SK-N-MC (cell line): Measurements from ENCODE around the gene RPL31.
"Not testable (repeated sequence)": the region's sequence is repeated elsewhere in the genome, so short reads cannot be mapped to it uniquely, and the experiment has no call there.

Experiments used
- DNase-seq: peaks from one replicate; pipeline ENCODE4 v3.0.0-alpha.2; 2011; ENCODE audit warnings: low read depth, low spot score
- H3K27ac ChIP-seq: fragments of 200-600 bp; sonication (generic); 2 replicates; pipeline ENCODE4 v1.5.1; 2016; ENCODE audit warnings: mixed run types
- H3K36me3 ChIP-seq: fragments of 200-600 bp; sonication (generic); 2 replicates; pipeline ENCODE4 v1.6.1; 2017; ENCODE audit warnings: antibody characterized with exemption, low read length, mixed read lengths; ENCODE audit not compliant: insufficient read depth
- H3K4me3 ChIP-seq: fragments of 200-600 bp; sonication (generic); 2 replicates; pipeline ENCODE4 v1.5.1; 2016
- H3K9ac ChIP-seq: fragments of 200-600 bp; sonication (generic); 2 replicates; pipeline ENCODE4 v1.8.0; 2017; ENCODE audit warnings: mixed run types, mixed read lengths; ENCODE audit not compliant: insufficient read length
- H3K9me3 ChIP-seq: fragments of 200-600 bp; sonication (generic); 2 replicates; pipeline ENCODE4 v1.6.1; 2017; ENCODE audit warnings: low read depth, mild to moderate bottlenecking, antibody characterized with exemption, low read length, moderate library complexity, mixed read lengths
- EZH2 ChIP-seq: fragments of 200-600 bp; sonication (generic); IDR thresholded peaks from one replicate; pipeline ENCODE4 v1.6.1; 2017; ENCODE audit warnings: antibody characterized with exemption
- FOXP2 ChIP-seq: optimal IDR thresholded peaks from 2 replicates; pipeline ENCODE3; 2011; ENCODE audit warnings: mild to moderate bottlenecking, moderate library complexity; ENCODE audit not compliant: insufficient read depth; ENCODE audit errors: extremely low read length, control extremely low read depth
- POLR2AphosphoS5 ChIP-seq: IDR thresholded peaks from 2 replicates; pipeline ENCODE4 v1.6.1; 2012; ENCODE audit warnings: mild to moderate bottlenecking, low read depth, low read length, borderline replicate concordance

The RPL31 gene

GRCh38 chr2:101048756-101049155 is 46.7 kb downstream of the RPL31 start:
- TF ChIP-seq EZH2 (no peak), POLR2AphosphoS5 (no peak), FOXP2 (no peak)
- Histone ChIP-seq H3K4me3 (no peak overlapping the region), H3K9me3 (no peaks in the 10 kb centered on the region), H3K36me3 (peaks cover 14% of the 10 kb centered on the region), H3K27ac (no peak overlapping the region), H3K9ac (no peak overlapping the region)
- DNase-seq, result no peak

GRCh38 chr2:101050886-101051285 is 48.8 kb downstream of the RPL31 start:
- DNase-seq, H3K9ac ChIP-seq, H3K9me3 ChIP-seq, H3K4me3 ChIP-seq, H3K27ac ChIP-seq: not testable (repeated sequence)
- peaks cover 14% of the 10 kb centered on the region for H3K36me3 ChIP-seq

- no peak overlapping the region for H3K4me3 ChIP-seq
- no peak overlapping the region for H3K27ac ChIP-seq
- no peaks in the 10 kb centered on the region for H3K9me3 ChIP-seq
- H3K36me3 ChIP-seq, result peaks cover 18% of the 10 kb centered on the region
- TF ChIP-seq EZH2 (no peak), FOXP2 (no peak), POLR2AphosphoS5 (no peak)
- no peak overlapping the region for H3K9ac ChIP-seq
- no peak for DNase-seq
Observed at GRCh38 chr2:101052147-101052546, 50.1 kb downstream of the RPL31 start.

DNA sequence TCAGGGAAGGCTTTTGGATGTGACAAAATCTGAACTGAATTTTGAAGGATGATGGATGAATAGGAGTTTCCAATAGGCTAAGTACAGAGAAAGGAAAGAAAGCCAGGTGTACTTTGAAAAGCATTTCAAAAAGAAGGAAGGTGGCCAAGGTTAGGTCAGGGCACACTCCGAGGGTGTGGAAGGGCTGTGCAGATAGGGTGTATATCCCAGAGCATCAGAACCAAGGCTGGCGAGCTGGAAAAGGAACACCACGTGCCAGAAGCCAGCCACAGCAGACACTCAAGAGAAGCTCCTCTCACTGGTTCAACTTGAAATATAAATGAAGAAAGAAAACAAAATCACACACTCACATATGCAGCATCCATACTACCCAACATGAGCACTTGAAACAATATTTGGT is 51.0 kb downstream of the RPL31 start:
- Histone ChIP-seq H3K9me3 (no peaks in the 10 kb centered on the region), H3K9ac (no peak overlapping the region), H3K36me3 (peaks cover 24% of the 10 kb centered on the region), H3K4me3 (no peak overlapping the region), H3K27ac (no peak overlapping the region)
- DNase-seq, result no peak
- no peak for TF ChIP-seq POLR2AphosphoS5
- TF ChIP-seq EZH2, result no peak
- no peak for TF ChIP-seq FOXP2
